GM12878 (cell line): Measurements from ENCODE around the gene KBTBD4. TPM values are rescaled to one million over a fixed set of nuclear protein-coding genes. Genes with fewer than 3 reads are reported as not detected.
A peak's percentile ranks its signal among the peaks of the same experiment; 100 is the strongest.

Experiments used
- ATAC-seq: fragments of 200-7000 bp; cut with Tn5 transposase; 3 replicates; pipeline ENCODE4 v1.9.1; 2020; ENCODE audit warnings: mild to moderate bottlenecking, moderate library complexity
- BruUV-seq: library from RNA; stranded (reverse); fragments of 400-500 nt; replicated peaks from 2 replicates; lab custom pipeline; 2021; lab: Mats Ljungman, UMichigan
- CTCF ChIA-PET: fragments of 300-600 bp; sonication (Branson Sonifier 250); formaldehyde crosslinking; extraction: SDS; loops from one replicate; lab custom pipeline; 2021; ENCODE audit warnings: inconsistent platforms; lab: Yijun Ruan, JAX
- POLR2A ChIA-PET: fragments of 350-600 bp; formaldehyde crosslinking; extraction: SDS; loops from one replicate; lab custom pipeline; 2021; ENCODE audit warnings: inconsistent platforms; lab: Charles Lee
- RAD21 ChIA-PET: fragments of 300-600 bp; sonication (Branson Sonifier 250); formaldehyde crosslinking; loops from one replicate; lab custom pipeline; 2023; ENCODE audit warnings: antibody characterized with exemption; ENCODE audit not compliant: unreplicated experiment; lab: Charles Lee
- SMC1A ChIA-PET: fragments of 300-600 bp; sonication (Branson Sonifier 250); formaldehyde crosslinking; loops from one replicate; lab custom pipeline; 2023; ENCODE audit not compliant: unreplicated experiment, uncharacterized antibody; lab: Charles Lee
- DNase-seq: peaks from one replicate; pipeline ENCODE4 v3.0.0-alpha.2; 2011; ENCODE audit warnings: low read depth, low spot score
- FAIRE-seq: peaks from 3 replicates; lab custom pipeline; 2011; peaks lifted over from hg19 to GRCh38; lab: Jason Lieb, UNC
- H2AFZ ChIP-seq: 2 replicates; pipeline ENCODE4 v1.6.0; 2011; ENCODE audit warnings: low read depth, low read length, control low read depth; ENCODE audit not compliant: control insufficient read depth
- H3K27ac ChIP-seq: 2 replicates; pipeline ENCODE4 v1.5.1; 2011; ENCODE audit warnings: control low read depth; ENCODE audit not compliant: control insufficient read depth, insufficient read depth
- H3K27me3 ChIP-seq, 2 experiments: replicated peaks in 1 of 2; 2 replicates each; pipeline versions ENCODE4 v1.6.0 to v1.6.1; 2011; ENCODE audit warnings: low read length in 1 of 2; ENCODE audit not compliant: control insufficient read depth in 2 of 2, insufficient read depth in 2 of 2
- H3K36me3 ChIP-seq, 2 experiments: 2 replicates each; pipeline ENCODE4 v1.5.1; 2011; ENCODE audit warnings: low read length in 1 of 2; ENCODE audit not compliant: control insufficient read depth in 2 of 2, insufficient read depth in 2 of 2
- H3K4me1 ChIP-seq: 2 replicates; pipeline ENCODE4 v1.6.1; 2011; ENCODE audit warnings: mild to moderate bottlenecking, low read length, moderate library complexity, mixed read lengths; ENCODE audit not compliant: control insufficient read depth, insufficient read depth
- H3K4me2 ChIP-seq: 2 replicates; pipeline ENCODE4 v1.6.0; 2011; ENCODE audit warnings: control low read depth; ENCODE audit not compliant: control insufficient read depth, insufficient read depth
- H3K4me3 ChIP-seq: fragments of 200-600 bp; sonication (generic); 2 replicates; pipeline ENCODE4 v1.5.1; 2016
- H3K79me2 ChIP-seq: 2 replicates; pipeline ENCODE4 v1.6.0; 2011; ENCODE audit warnings: low read length; ENCODE audit not compliant: control insufficient read depth, insufficient read depth
- H3K9ac ChIP-seq: 2 replicates; pipeline ENCODE4 v1.8.0; 2011; ENCODE audit warnings: low read length, control low read depth, mixed read lengths; ENCODE audit not compliant: control insufficient read depth, insufficient read depth
- H3K9me3 ChIP-seq: replicated peaks from 3 replicates; pipeline ENCODE4 v1.5.1; 2011; ENCODE audit warnings: mild to moderate bottlenecking, low read length; ENCODE audit not compliant: control insufficient read depth, insufficient read depth
- H4K20me1 ChIP-seq: 2 replicates; pipeline ENCODE4 v1.6.0; 2011; ENCODE audit not compliant: control insufficient read depth, insufficient read depth
- ASH2L ChIP-seq: fragments of 300-600, 200-600 bp; sonication (generic); IDR thresholded peaks from 2 replicates; pipeline ENCODE4 v1.6.1; 2017; ENCODE audit warnings: low read depth, mild to moderate bottlenecking, borderline replicate concordance
- ESRRA ChIP-seq: IDR thresholded peaks from 2 replicates; pipeline ENCODE4 v1.6.1; 2012; ENCODE audit warnings: mild to moderate bottlenecking, low read length, improper control_type of control experiment
- FOS ChIP-seq: IDR thresholded peaks from 3 replicates; pipeline ENCODE4 v1.6.1; 2011; ENCODE audit warnings: borderline replicate concordance; ENCODE audit not compliant: insufficient read length; ENCODE audit errors: extremely low read depth
- FOXM1 ChIP-seq: IDR thresholded peaks from 2 replicates; pipeline ENCODE4 v1.6.1; 2012; ENCODE audit warnings: low read depth, mild to moderate bottlenecking, inconsistent platforms, low read length, moderate library complexity
- IRF3 ChIP-seq: fragments of 450-650 bp; IDR thresholded peaks from 2 replicates; pipeline ENCODE4 v1.6.1; 2014; ENCODE audit warnings: mild to moderate bottlenecking
- KDM1A ChIP-seq: fragments of 200-600 bp; sonication (generic); IDR thresholded peaks from 2 replicates; pipeline ENCODE4 v1.6.1; 2016; ENCODE audit warnings: borderline replicate concordance
- MYC ChIP-seq: IDR thresholded peaks from 2 replicates; pipeline ENCODE4 v1.6.1; 2011; ENCODE audit warnings: mild to moderate bottlenecking, low read length, moderate library complexity, inconsistent platforms; ENCODE audit not compliant: insufficient read depth, insufficient replicate concordance, insufficient read length, severe bottlenecking
- NR2C2 ChIP-seq: IDR thresholded peaks from 2 replicates; pipeline ENCODE4 v1.6.1; 2011; ENCODE audit warnings: borderline replicate concordance, low read depth; ENCODE audit not compliant: control insufficient read depth, insufficient read length
- NRF1 ChIP-seq: conservative IDR thresholded peaks from 2 replicates; pipeline ENCODE4 v1.6.1; 2011; ENCODE audit warnings: mild to moderate bottlenecking, low read depth, low read length, improper control_type of control experiment
- RELA ChIP-seq: fragments of 450-650 bp; IDR thresholded peaks from 2 replicates; pipeline ENCODE4 v1.8.0; 2014; ENCODE audit warnings: borderline replicate concordance; ENCODE audit not compliant: partially characterized antibody
- RUNX3 ChIP-seq: IDR thresholded peaks from 2 replicates; pipeline ENCODE4 v1.6.1; 2012; ENCODE audit warnings: low read length, inconsistent platforms
- SRF ChIP-seq, 2 experiments: IDR thresholded peaks; 2 replicates each; pipeline ENCODE4 v1.6.1; 2011; ENCODE audit warnings: low read depth in 2 of 2, low read length in 2 of 2, mild to moderate bottlenecking in 1 of 2, moderate library complexity in 1 of 2
- STAT1 ChIP-seq: fragments of 450-650 bp; conservative IDR thresholded peaks from 2 replicates; pipeline ENCODE4 v1.6.1; 2014; ENCODE audit warnings: antibody characterized with exemption, mild to moderate bottlenecking
- WGBS: methylation state at CpG from one replicate; pipeline ENCODE4 v1.1.6; 2016; ENCODE audit warnings: low lambda C conversion rate; ENCODE audit not compliant: insufficient replicate concordance, insufficient coverage; ENCODE audit errors: missing lambda C conversion rate; 5-methylcytosine and 5-hydroxymethylcytosine counted together
- in situ Hi-C: fragments of 300-500 bp; cut with MboI; formaldehyde crosslinking; loops from 9 replicates; pipeline ENCODE4 v1.14.3; 2018; ENCODE audit warnings: mixed read lengths
- intact Hi-C: fragments of 100-400 bp; cut with micrococcal nuclease; formaldehyde crosslinking; loops from one replicate; pipeline ENCODE4 v1.14.2; 2022; ENCODE audit not compliant: unreplicated experiment
- polyA plus RNA-seq, 11 experiments: library from polyadenylated mRNA; depleted of rRNA in 4 of 11; unstranded in 6 of 11; stranded (reverse) in 5 of 11; fragments of >200 nt; fragmentation: Nextera tagmentation in 4 of 11; fragmentation: Illumina TruSeq in 1 of 11; extraction: Ambion mirVana in 4 of 11; extraction: Trizol in 1 of 11; gene quantifications; 1 replicate in 1 of 11; 2 replicates in 10 of 11; pipeline versions ENCODE4 v1.2.1 to v1.2.3, GENCODE V29; 2011 to 2016; ENCODE audit warnings: inconsistent platforms in 2 of 11, missing spikeins in 2 of 11, low read depth in 1 of 11
- total RNA-seq, 4 experiments: library from RNA; depleted of rRNA in 3 of 4; stranded (reverse); fragments of >200 nt in 3 of 4; fragmentation: Illumina TruSeq in 1 of 4; extraction: Trizol in 1 of 4; gene quantifications; 2 replicates each; pipeline versions ENCODE4 v1.2.1 to v1.2.3, GENCODE V29; 2013 to 2021
- TF ChIP-seq, protein P1 (sequence below): fragments of 450-650 bp; IDR thresholded peaks from 2 replicates; pipeline ENCODE4 v1.6.1; 2017; ENCODE audit warnings: mild to moderate bottlenecking, moderate library complexity
- TF ChIP-seq, protein P2 (sequence below): fragments of 450-650 bp; IDR thresholded peaks from 2 replicates; pipeline ENCODE4 v1.6.1; 2016; ENCODE audit warnings: mild to moderate bottlenecking

KBTBD4 gene
- total and polyA plus RNA-seq, 10 of the 15 experiments (the other 5 are each of a cell fraction or from before 2014, with no cell fraction given), result 18.4 to 46.4 (median 25.7) TPM

DNA sequence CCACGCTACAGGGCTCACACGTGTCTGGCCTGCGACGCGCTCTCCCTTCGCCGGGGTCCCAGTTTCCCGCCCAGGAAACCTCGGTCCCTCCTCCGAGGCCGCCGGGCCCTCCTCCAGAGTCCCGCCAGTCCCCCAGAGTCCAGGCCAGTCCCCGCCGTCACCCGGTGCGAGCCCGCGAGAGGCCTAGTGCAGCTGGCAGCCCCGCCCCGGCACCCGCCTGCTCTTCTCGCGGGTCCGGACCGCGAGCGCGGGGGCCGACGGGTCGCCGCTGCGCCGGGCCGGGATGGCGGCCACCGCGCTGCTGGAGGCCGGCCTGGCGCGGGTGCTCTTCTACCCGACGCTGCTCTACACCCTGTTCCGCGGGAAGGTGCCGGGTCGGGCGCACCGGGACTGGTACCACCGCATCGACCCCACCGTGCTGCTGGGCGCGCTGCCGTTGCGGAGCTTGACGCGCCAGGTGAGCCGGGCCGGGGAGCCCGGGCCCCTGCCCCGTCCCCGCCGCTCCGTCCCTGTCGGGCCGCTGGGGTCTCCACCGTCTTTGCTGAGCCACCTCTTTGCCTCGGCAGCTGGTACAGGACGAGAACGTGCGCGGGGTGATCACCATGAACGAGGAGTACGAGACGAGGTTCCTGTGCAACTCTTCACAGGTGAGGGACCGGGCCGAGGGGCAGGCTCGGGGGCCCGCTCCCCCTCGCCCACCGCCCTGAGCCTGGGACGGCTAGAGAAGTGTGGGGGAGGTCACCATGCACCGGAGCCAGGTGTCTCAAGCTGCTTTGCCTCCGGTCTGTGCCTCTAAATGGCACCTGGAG, 13.2 kb downstream of the KBTBD4 start, which contains the start of gene PTPMT1:
Gene PTPMT1, plus strand, starts transcription at position 260 of the 809 bp plus-strand sequence. Its CDS starts 24 bp downstream, at position 284.
- CTCF ChIA-PET, result interaction anchor here (0.8 to 2.1 kb wide), 7 partner anchors 10 to 191 kb away, joined by 3 to 20 read pairs (median 4); partner anchors contain the start of gene CELF1
- peak; percentile 97 for ATAC-seq
- POLR2A ChIA-PET, result interaction anchor here (0.5 to 3.6 kb wide), 11 partner anchors 10 to 270 kb away, joined by 3 to 16 read pairs (median 4); partner anchors contain the start of genes CELF1, KBTBD4 and NDUFS3
- TF ChIP-seq, protein P1, sequence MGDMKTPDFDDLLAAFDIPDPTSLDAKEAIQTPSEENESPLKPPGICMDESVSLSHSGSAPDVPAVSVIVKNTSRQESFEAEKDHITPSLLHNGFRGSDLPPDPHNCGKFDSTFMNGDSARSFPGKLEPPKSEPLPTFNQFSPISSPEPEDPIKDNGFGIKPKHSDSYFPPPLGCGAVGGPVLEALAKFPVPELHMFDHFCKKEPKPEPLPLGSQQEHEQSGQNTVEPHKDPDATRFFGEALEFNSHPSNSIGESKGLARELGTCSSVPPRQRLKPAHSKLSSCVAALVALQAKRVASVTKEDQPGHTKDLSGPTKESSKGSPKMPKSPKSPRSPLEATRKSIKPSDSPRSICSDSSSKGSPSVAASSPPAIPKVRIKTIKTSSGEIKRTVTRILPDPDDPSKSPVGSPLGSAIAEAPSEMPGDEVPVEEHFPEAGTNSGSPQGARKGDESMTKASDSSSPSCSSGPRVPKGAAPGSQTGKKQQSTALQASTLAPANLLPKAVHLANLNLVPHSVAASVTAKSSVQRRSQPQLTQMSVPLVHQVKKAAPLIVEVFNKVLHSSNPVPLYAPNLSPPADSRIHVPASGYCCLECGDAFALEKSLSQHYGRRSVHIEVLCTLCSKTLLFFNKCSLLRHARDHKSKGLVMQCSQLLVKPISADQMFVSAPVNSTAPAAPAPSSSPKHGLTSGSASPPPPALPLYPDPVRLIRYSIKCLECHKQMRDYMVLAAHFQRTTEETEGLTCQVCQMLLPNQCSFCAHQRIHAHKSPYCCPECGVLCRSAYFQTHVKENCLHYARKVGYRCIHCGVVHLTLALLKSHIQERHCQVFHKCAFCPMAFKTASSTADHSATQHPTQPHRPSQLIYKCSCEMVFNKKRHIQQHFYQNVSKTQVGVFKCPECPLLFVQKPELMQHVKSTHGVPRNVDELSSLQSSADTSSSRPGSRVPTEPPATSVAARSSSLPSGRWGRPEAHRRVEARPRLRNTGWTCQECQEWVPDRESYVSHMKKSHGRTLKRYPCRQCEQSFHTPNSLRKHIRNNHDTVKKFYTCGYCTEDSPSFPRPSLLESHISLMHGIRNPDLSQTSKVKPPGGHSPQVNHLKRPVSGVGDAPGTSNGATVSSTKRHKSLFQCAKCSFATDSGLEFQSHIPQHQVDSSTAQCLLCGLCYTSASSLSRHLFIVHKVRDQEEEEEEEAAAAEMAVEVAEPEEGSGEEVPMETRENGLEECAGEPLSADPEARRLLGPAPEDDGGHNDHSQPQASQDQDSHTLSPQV, result no peak
- TF ChIP-seq, protein P2, sequence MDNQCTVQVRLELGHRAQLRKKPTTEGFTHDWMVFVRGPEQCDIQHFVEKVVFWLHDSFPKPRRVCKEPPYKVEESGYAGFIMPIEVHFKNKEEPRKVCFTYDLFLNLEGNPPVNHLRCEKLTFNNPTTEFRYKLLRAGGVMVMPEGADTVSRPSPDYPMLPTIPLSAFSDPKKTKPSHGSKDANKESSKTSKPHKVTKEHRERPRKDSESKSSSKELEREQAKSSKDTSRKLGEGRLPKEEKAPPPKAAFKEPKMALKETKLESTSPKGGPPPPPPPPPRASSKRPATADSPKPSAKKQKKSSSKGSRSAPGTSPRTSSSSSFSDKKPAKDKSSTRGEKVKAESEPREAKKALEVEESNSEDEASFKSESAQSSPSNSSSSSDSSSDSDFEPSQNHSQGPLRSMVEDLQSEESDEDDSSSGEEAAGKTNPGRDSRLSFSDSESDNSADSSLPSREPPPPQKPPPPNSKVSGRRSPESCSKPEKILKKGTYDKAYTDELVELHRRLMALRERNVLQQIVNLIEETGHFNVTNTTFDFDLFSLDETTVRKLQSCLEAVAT, result no peak
- TF ChIP-seq NR2C2, result no peak
- no peak for TF ChIP-seq FOXM1
- 0 out of 2 replicates have a peak, but pooled peaks have one; percentile 52 for TF ChIP-seq ASH2L
- no peak for TF ChIP-seq STAT1
- no peak for TF ChIP-seq SRF (IDR thresholded peaks at IDR 0.05; ENCODE audit: low read depth in 2 of 2, low read length in 2 of 2)
- TF ChIP-seq ESRRA, result no peak
- no peak for TF ChIP-seq FOS
- no peak for TF ChIP-seq NRF1
- TF ChIP-seq KDM1A, result no peak
- TF ChIP-seq MYC, result peak; percentile 44
- TF ChIP-seq RUNX3, result no peak
- TF ChIP-seq RELA, result no peak
- no peak for TF ChIP-seq IRF3

More for the DNA sequence above, 13.2 kb downstream of the KBTBD4 start, which contains the start of gene PTPMT1:
- in situ Hi-C loops, result no loop called here
- Histone ChIP-seq H3K9ac (peak within 1 kb of the TSS; percentile 76), H4K20me1 (no peaks in the 10 kb centered on the region), H3K27ac (peak within 1 kb of the TSS; percentile 58), H3K27me3 (no peaks in the 10 kb centered on the region), H2AFZ (peak within 1 kb of the TSS; percentile 82), H3K36me3 (peaks cover 0 to 5% of the 10 kb centered on the region in 2 experiments; a peak in 1 of 4 replicates), H3K4me3 (peak within 1 kb of the TSS; percentile 94), H3K4me2 (peak within 1 kb of the TSS; percentile 99), H3K79me2 (peaks cover 29% of the 10 kb centered on the region), H3K9me3 (no peaks in the 10 kb centered on the region), H3K4me1 (no peaks in the 10 kb centered on the region; the same call in 1 of the 2 replicates)
- no TSS peak for BruUV-seq
- FAIRE-seq (no peak), DNase-seq (no peak)
- intact Hi-C loops, result no loop called here
- SMC1A ChIA-PET, result interaction anchor here (0.7 to 2.1 kb wide), 4 partner anchors 9 to 50 kb away, joined by 3 to 6 read pairs (median 5); no protein-coding TSS in a partner anchor
- 1% methylated on average over 62 of the region's 86 CpGs for WGBS
- RAD21 ChIA-PET, result interaction anchor here (0.6 to 2.6 kb wide), 9 partner anchors 12 to 414 kb away, joined by 3 to 8 read pairs (median 3); partner anchors contain the start of gene AGBL2
